SHP77 treated with DMSO at 0.1 percent for 48 hours (cell line): ENCODE data around the gene MDK.

Source experiments
- DNase-seq: peaks from one replicate; lab custom pipeline; 2025; lab: John Stamatoyannopoulos, UW

Gene MDK

GRCh38 chr11:46382646-46383403 lies 1.4 kb downstream of the MDK start:
- DNase-seq, result no peak

- no peak for DNase-seq
Observed at GRCh38 chr11:46383404-46383758, 1.9 kb downstream of the MDK start.

GRCh38 chr11:46383974-46384701 lies 2.7 kb downstream of the MDK start:
- no peak for DNase-seq

- no peak for DNase-seq
Observed at GRCh38 chr11:46385169-46386004, 3.9 kb downstream of the MDK start.

- no peak for DNase-seq
Observed at GRCh38 chr11:46386005-46386578, 4.6 kb downstream of the MDK start.

GRCh38 chr11:46386674-46387073 lies 5.2 kb downstream of the MDK start:
- DNase-seq, result no peak

GRCh38 chr11:46387456-46387855 lies 6.0 kb downstream of the MDK start:
- no peak for DNase-seq

- DNase-seq, result no peak
Observed at GRCh38 chr11:46387919-46388618, 6.6 kb downstream of the MDK start.

- no peak for DNase-seq
Observed at GRCh38 chr11:46388619-46389449, 7.4 kb downstream of the MDK start.

GRCh38 chr11:46389450-46390330 lies 8.2 kb downstream of the MDK start:
- peak; percentile 57 for DNase-seq

- no peak for DNase-seq
Observed at GRCh38 chr11:46390331-46391171, 9.1 kb downstream of the MDK start.

GRCh38 chr11:46391186-46391577 lies 9.7 kb downstream of the MDK start:
- no peak for DNase-seq

GRCh38 chr11:46391578-46392420 lies 10.3 kb downstream of the MDK start, which contains the start of gene CHRM4:
CHRM4 (minus strand) TSS chr11:46391776; CDS start chr11:46386557, 5,219 bp downstream.
- peak; percentile 50 for DNase-seq

GRCh38 chr11:46392421-46393230 lies 11.2 kb downstream of the MDK start:
- DNase-seq, result no peak

GRCh38 chr11:46393231-46393616 lies 11.8 kb downstream of the MDK start:
- no peak for DNase-seq

GRCh38 chr11:46393759-46394158 lies 12.3 kb downstream of the MDK start:
- no peak for DNase-seq

GRCh38 chr11:46397526-46397925 lies 16.1 kb downstream of the MDK start:
- DNase-seq, result no peak
